ENCODE data around the gene PTDSS2. TPM values are rescaled to one million over a fixed set of nuclear protein-coding genes. Genes with fewer than 3 reads are reported as not detected.
"Not testable (repeated sequence)": the region's sequence is repeated elsewhere in the genome, so short reads cannot be mapped to it uniquely, and the experiment has no call there.

Gene PTDSS2
- total RNA-seq, 6 experiments from 2014 or later = 8.4 to 21.9 (median 11.4) TPM

DNA sequence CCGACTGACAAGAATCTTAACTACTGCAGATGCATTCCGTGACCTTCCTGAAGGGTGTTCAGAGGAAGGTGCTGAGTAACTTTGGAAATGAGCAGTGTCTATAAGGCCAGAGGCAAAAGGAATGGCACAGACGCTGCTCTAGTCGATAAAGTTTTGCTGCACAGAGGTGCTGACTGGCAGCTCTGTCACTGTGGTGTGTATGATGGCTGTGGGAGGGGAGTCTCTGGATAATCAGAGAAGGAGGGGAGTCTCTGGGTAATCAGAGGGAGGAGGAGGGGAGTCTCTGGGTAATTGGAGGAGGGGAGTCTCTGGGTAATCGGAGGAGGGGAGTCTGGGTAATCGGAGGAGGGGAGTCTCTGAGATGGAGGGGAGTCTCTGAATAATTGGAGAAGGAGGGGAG, 18.4 kb downstream of the PTDSS2 start:
- TF ChIP-seq, protein P1, sequence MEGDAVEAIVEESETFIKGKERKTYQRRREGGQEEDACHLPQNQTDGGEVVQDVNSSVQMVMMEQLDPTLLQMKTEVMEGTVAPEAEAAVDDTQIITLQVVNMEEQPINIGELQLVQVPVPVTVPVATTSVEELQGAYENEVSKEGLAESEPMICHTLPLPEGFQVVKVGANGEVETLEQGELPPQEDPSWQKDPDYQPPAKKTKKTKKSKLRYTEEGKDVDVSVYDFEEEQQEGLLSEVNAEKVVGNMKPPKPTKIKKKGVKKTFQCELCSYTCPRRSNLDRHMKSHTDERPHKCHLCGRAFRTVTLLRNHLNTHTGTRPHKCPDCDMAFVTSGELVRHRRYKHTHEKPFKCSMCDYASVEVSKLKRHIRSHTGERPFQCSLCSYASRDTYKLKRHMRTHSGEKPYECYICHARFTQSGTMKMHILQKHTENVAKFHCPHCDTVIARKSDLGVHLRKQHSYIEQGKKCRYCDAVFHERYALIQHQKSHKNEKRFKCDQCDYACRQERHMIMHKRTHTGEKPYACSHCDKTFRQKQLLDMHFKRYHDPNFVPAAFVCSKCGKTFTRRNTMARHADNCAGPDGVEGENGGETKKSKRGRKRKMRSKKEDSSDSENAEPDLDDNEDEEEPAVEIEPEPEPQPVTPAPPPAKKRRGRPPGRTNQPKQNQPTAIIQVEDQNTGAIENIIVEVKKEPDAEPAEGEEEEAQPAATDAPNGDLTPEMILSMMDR (IDR thresholded peaks at IDR 0.05) = no peak
- TF ChIP-seq POLR2A (IDR thresholded peaks at IDR 0.05) = no peak
- DNase-seq (no peak), ATAC-seq (no peak)
- no peaks in the 10 kb centered on the region for H3K27me3 ChIP-seq
- no peak overlapping the region for H3K4me3 ChIP-seq
- 82% methylated on average over 6 of the region's 6 CpGs for WGBS (ENCODE audit: insufficient coverage, low coverage, low lambda C conversion rate, missing lambda C conversion rate)
- no peaks in the 10 kb centered on the region for H3K9me3 ChIP-seq
- intact Hi-C loops (cut with DNase I) = no loop called here
- H3K27ac ChIP-seq = no peak overlapping the region
- no peaks in the 10 kb centered on the region for H3K36me3 ChIP-seq
- peaks cover 0 to 11% (median 8%) of the 10 kb centered on the region in 4 donors for H3K4me1 ChIP-seq

DNA sequence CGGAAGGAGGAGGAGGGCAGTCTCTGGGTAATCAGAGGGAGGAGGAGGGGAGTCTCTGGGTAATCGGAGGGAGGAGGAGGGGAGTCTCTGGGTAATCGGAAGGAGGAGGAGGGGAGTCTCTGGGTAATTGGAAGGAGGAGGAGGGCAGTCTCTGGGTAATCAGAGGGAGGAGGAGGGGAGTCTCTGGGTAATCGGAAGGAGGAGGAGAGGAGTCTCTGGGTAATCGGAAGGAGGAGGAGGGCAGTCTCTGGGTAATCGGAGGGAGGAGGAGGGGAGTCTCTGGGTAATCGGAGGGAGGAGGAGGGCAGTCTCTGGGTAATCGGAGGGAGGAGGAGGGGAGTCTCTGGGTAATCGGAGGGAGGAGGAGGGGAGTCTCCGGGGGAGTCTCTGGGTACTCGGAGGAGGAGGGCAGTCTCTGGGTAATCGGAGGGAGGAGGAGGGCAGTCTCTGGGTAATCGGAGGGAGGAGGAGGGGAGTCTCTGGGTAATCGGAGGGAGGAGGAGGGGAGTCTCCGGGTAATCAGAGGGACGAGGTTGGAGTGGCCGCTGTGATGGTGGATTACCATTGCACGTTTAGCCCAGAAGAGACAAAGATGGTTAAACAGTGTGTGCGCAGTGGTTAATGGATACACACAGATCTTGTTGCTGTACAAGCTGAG, 19.1 kb downstream of the PTDSS2 start:
- H3K27me3 ChIP-seq; ATAC-seq; H3K9me3 ChIP-seq; DNase-seq; H3K36me3 ChIP-seq; intact Hi-C loops (cut with DNase I): not testable (repeated sequence)
- peak overlapping the region; percentile 79 to 84 (median 79) for H3K27ac ChIP-seq
- WGBS (ENCODE audit: insufficient coverage, low coverage, low lambda C conversion rate, missing lambda C conversion rate) = 44% methylated on average over 13 of the region's 19 CpGs
- peaks cover 0 to 11% (median 8%) of the 10 kb centered on the region in 4 donors for H3K4me1 ChIP-seq
- H3K4me3 ChIP-seq = peak overlapping the region in 2 of 3 donors; percentile 32 to 52

DNA sequence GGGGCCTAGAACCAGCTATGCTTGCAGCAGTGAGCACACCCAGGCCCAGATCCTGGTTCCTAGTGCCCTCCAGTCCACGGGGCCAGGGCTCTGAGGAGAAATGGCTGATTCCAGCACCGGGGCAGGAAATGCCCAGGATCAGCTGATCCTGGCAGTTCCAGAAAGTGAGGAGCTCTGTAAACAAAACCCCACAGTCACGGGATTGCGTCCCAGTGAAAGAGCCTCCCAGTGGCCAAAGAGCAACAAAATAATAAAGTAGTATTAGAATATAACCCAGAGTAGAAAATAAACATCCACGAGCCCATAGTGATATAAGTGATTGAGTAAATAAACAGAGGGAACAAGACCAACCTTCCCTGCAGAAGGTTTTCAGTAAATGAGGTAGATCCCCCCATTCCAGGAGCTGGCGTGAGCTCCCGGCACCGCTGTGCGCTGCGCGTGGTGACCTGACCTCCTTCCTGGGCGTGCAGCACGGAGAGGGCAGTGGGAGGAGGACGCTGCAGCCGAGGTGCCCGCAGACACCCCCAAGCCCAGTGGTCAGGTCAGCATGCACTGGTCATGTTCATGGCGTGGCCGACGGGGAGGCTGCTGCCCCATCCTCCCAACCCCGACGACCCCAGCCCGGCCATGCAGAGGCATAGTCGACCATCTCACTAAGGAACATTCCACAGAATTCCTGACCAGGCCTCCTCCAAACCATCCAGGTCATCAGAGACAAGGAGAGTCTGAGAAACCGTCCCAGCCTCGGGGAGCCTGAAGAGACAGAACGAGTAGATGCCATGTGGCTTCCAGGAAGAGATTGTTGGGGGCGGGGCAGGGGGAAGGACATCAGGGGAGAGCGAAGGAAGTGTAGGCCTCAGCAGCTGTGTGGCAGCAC, 19.8 kb downstream of the PTDSS2 start:
- peak overlapping the region; percentile 79 to 84 (median 79) for H3K27ac ChIP-seq
- peak; percentile 78 for TF ChIP-seq POLR2A (IDR thresholded peaks at IDR 0.05)
- TF ChIP-seq, protein P1 (IDR thresholded peaks at IDR 0.05) = peak; percentile 19 to 42 (median 31)
- H3K4me1 ChIP-seq = peaks cover 0 to 11% (median 8%) of the 10 kb centered on the region in 4 donors
- no peaks in the 10 kb centered on the region for H3K9me3 ChIP-seq
- intact Hi-C loops (cut with DNase I) = no loop called here
- WGBS (ENCODE audit: insufficient coverage, low coverage, low lambda C conversion rate, missing lambda C conversion rate) = 37% methylated on average over 10 of the region's 28 CpGs
- H3K36me3 ChIP-seq = no peaks in the 10 kb centered on the region
- H3K27me3 ChIP-seq = no peaks in the 10 kb centered on the region
- ATAC-seq (peak; percentile 90 to 94 (median 93)), DNase-seq (peak; percentile 77 to 91 (median 86))
- peak overlapping the region in 2 of 3 donors; percentile 32 to 52 for H3K4me3 ChIP-seq

DNA sequence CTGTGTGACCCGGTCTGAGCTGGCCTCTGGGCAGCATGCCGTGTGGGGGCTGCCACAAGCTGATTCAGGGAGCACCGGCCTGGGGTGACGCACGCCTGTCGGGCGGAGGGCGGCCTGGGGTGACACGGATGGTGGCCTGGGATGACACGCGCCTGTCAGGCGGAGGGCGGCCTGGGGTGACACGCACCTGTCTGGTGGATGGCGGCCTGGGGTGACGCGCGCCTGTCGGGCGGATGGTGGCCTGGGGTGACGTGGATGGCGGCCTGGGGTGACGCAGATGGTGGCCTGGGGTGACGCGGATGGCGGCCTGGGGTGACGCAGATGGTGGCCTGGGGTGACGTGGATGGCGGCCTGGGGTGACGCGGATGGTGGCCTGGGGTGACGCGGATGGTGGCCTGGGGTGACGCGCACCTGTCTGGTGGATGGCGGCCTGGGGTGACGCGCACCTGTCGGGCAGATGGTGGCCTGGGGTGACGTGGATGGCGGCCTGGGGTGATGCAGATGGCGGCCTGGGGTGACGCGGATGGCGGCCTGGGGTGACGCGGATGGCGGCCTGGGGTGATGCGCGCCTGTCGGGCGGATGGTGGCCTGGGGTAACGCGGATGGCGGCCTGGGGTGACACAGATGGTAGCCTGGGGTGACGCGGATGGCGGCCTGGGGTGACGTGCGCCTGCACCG, 21.5 kb downstream of the PTDSS2 start:
- TF ChIP-seq, protein P1 (IDR thresholded peaks at IDR 0.05) = no peak
- no peak for TF ChIP-seq POLR2A (IDR thresholded peaks at IDR 0.05)
- intact Hi-C loops (cut with DNase I) = no loop called here
- peaks cover 0 to 11% (median 8%) of the 10 kb centered on the region in 4 donors for H3K4me1 ChIP-seq
- peak overlapping the region in 1 of 3 donors; percentile 84 for H3K27ac ChIP-seq
- DNase-seq (no peak), ATAC-seq (no peak)
- no peaks in the 10 kb centered on the region for H3K36me3 ChIP-seq
- H3K4me3 ChIP-seq = no peak overlapping the region
- no peaks in the 10 kb centered on the region for H3K27me3 ChIP-seq
- H3K9me3 ChIP-seq = no peaks in the 10 kb centered on the region
- WGBS (ENCODE audit: insufficient coverage, low coverage, low lambda C conversion rate, missing lambda C conversion rate) = 95% methylated on average over 25 of the region's 61 CpGs

All from right lobe of liver (tissue), 6 donors.